Body of pancreas (tissue), 4 donors: ENCODE measurements around the gene TTLL5. TPM values are rescaled to one million over a fixed set of nuclear protein-coding genes. Genes with fewer than 3 reads are reported as not detected.

ENCODE experiments used
- ATAC-seq: fragments of 150-250 bp; one replicate; pipeline ENCODE4 v1.9.1; 2016
- DNase-seq, 4 donors: peaks; one replicate each; pipeline ENCODE4 v3.0.0-alpha.2; 2019
- H3K27ac ChIP-seq, 4 donors: fragments of 200-600 bp; sonication (generic); 1 replicate in 3 of 4; 2 replicates in 1 of 4; pipeline versions ENCODE4 v1.5.1 to v1.6.1; 2016 to 2019; ENCODE audit warnings: mild to moderate bottlenecking in 1 of 4, mixed read lengths in 1 of 4, moderate library complexity in 1 of 4
- H3K27me3 ChIP-seq, 2 donors: fragments of 200-600 bp; sonication (generic); one replicate each; pipeline ENCODE4 v1.6.0; 2016; ENCODE audit warnings: mild to moderate bottlenecking in 1 of 2
- H3K36me3 ChIP-seq, 2 donors: fragments of 200-600 bp; sonication (generic); replicated peaks in 1 of 2; 2 replicates each; pipeline ENCODE4 v1.5.1; 2016; ENCODE audit warnings: low read depth in 2 of 2; ENCODE audit not compliant: insufficient read depth in 1 of 2
- H3K4me1 ChIP-seq: fragments of 200-600 bp; sonication (generic); one replicate; pipeline ENCODE4 v1.6.0; 2016
- H3K4me3 ChIP-seq, 2 donors: fragments of 200-600 bp; sonication (generic); 1 replicate in 1 of 2; 2 replicates in 1 of 2; pipeline ENCODE4 v1.5.1; 2016 to 2019
- H3K9me3 ChIP-seq, 3 donors: fragments of 200-600 bp; sonication (generic); 1 replicate in 2 of 3; 2 replicates in 1 of 3; pipeline ENCODE4 v1.5.1; 2016
- POLR2A ChIP-seq, 3 donors: fragments of 450-650 bp; IDR thresholded peaks; one replicate each; pipeline ENCODE4 v1.6.1; 2016; ENCODE audit warnings: antibody characterized with exemption in 3 of 3, mild to moderate bottlenecking in 2 of 3
- WGBS, 2 donors: methylation state at CpG; one replicate each; pipeline ENCODE4 v1.1.5; 2017; 5-methylcytosine and 5-hydroxymethylcytosine counted together
- intact Hi-C: fragments of 100-400 bp; cut with DNase I; formaldehyde crosslinking; loops from one replicate; pipeline ENCODE4 v1.15.1; 2023
- total RNA-seq, 2 donors: library from RNA; depleted of rRNA; stranded (reverse); fragments of >200 nt; gene quantifications; one replicate each; pipeline ENCODE4 v1.1.0, GENCODE V29; 2016
- TF ChIP-seq, protein P1 (sequence below), 7 experiments: fragments of 450-650 bp in 4 of 7; fragments of 200-600 bp in 3 of 7; sonication (generic) in 3 of 7; IDR thresholded peaks; one replicate each; pipeline ENCODE4 v1.5.1; 2016 to 2019; ENCODE audit warnings: antibody characterized with exemption in 7 of 7

TTLL5 gene
- total RNA-seq, 2 donors from 2014 or later, result 21.0 to 21.8 TPM

- H3K27ac ChIP-seq, result peak overlapping the region; percentile 89 to 97 (median 92)
- peak; percentile 80 to 90 (median 86) for DNase-seq
- no peaks in the 10 kb centered on the region for H3K36me3 ChIP-seq
- ATAC-seq, result peak; percentile 92
- TF ChIP-seq POLR2A (IDR thresholded peaks at IDR 0.05), result peak in 2 of 3 donors; percentile 2 to 31
- TF ChIP-seq, protein P1, sequence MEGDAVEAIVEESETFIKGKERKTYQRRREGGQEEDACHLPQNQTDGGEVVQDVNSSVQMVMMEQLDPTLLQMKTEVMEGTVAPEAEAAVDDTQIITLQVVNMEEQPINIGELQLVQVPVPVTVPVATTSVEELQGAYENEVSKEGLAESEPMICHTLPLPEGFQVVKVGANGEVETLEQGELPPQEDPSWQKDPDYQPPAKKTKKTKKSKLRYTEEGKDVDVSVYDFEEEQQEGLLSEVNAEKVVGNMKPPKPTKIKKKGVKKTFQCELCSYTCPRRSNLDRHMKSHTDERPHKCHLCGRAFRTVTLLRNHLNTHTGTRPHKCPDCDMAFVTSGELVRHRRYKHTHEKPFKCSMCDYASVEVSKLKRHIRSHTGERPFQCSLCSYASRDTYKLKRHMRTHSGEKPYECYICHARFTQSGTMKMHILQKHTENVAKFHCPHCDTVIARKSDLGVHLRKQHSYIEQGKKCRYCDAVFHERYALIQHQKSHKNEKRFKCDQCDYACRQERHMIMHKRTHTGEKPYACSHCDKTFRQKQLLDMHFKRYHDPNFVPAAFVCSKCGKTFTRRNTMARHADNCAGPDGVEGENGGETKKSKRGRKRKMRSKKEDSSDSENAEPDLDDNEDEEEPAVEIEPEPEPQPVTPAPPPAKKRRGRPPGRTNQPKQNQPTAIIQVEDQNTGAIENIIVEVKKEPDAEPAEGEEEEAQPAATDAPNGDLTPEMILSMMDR (IDR thresholded peaks at IDR 0.05), result no peak
- WGBS, 2 donors, result 30 to 34% methylated on average over 3 of the region's 3 CpGs
- intact Hi-C loops, result no loop called here
- no peak overlapping the region for H3K4me3 ChIP-seq
- H3K4me1 ChIP-seq, result peaks cover 31% of the 10 kb centered on the region
- no peaks in the 10 kb centered on the region for H3K9me3 ChIP-seq
- H3K27me3 ChIP-seq, result no peaks in the 10 kb centered on the region
Observed at GRCh38 chr14:75831952-75832351, 170.9 kb downstream of the TTLL5 start.

GRCh38 chr14:75832621-75833297 lies 171.7 kb downstream of the TTLL5 start:
- peak overlapping the region; percentile 89 to 97 (median 92) for H3K27ac ChIP-seq
- no peaks in the 10 kb centered on the region for H3K27me3 ChIP-seq
- intact Hi-C loops, result no loop called here
- no peak for TF ChIP-seq POLR2A (IDR thresholded peaks at IDR 0.05)
- TF ChIP-seq, protein P1 (IDR thresholded peaks at IDR 0.05), result no peak
- H3K9me3 ChIP-seq, result no peaks in the 10 kb centered on the region
- peaks cover 31% of the 10 kb centered on the region for H3K4me1 ChIP-seq
- 30 to 38% methylated on average over 10 of the region's 10 CpGs for WGBS, 2 donors
- H3K4me3 ChIP-seq, result no peak overlapping the region
- H3K36me3 ChIP-seq, result no peaks in the 10 kb centered on the region
- peak; percentile 29 for ATAC-seq
- DNase-seq, result peak; percentile 27 to 49 (median 38)

DNA sequence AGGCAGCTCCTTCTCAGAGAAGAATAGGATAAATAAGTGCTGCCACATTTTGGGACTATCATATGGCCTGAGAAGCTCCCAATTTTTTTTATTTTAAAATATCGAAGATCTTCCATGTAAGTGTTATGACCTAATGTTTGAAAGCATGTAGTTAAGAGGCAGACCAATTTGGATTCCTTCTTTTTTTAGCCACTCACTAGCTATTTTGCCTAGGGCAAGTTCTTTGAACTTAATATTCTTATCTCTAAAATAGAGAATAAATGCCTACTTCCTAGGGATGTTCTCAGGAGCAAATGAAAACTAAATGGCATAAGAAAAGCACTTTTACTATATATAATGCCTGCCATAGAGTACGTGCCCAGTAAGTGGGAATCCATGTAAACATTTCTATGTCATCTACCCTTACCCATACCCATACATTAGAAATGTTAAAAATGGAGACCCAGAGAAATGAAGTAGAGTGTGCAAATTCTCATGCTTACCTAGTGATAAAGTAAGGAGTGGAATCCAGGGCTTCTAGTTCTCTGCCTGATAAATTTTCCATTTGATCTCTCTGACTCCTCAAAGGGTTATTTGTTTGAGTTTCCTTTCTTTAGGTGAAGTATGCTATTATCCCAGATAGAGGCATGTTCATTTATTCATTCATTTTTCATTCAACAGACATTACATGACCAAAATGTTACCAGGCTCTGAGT lies 172.4 kb downstream of the TTLL5 start:
- DNase-seq (no peak), ATAC-seq (no peak)
- Histone ChIP-seq H3K27me3 (no peaks in the 10 kb centered on the region), H3K4me1 (peaks cover 31% of the 10 kb centered on the region), H3K27ac (peak overlapping the region; percentile 89 to 97 (median 92)), H3K36me3 (no peaks in the 10 kb centered on the region), H3K4me3 (no peak overlapping the region), H3K9me3 (no peaks in the 10 kb centered on the region)
- intact Hi-C loops, result no loop called here
- 79 to 83% methylated on average over 2 of the region's 2 CpGs for WGBS, 2 donors
- TF ChIP-seq POLR2A (IDR thresholded peaks at IDR 0.05), result no peak
- TF ChIP-seq, protein P1 (IDR thresholded peaks at IDR 0.05), result no peak

GRCh38 chr14:75835156-75835725 lies 174.2 kb downstream of the TTLL5 start:
- intact Hi-C loops, result no loop called here
- no peak for DNase-seq
- Histone ChIP-seq H3K9me3 (no peaks in the 10 kb centered on the region), H3K4me3 (no peak overlapping the region), H3K4me1 (peaks cover 31% of the 10 kb centered on the region), H3K27ac (no peak overlapping the region), H3K27me3 (no peaks in the 10 kb centered on the region), H3K36me3 (no peaks in the 10 kb centered on the region)
- no peak for TF ChIP-seq POLR2A (IDR thresholded peaks at IDR 0.05)
- ATAC-seq, result no peak

GRCh38 chr14:75835737-75836136 lies 174.7 kb downstream of the TTLL5 start:
- TF ChIP-seq, protein P1 (IDR thresholded peaks at IDR 0.05), result no peak
- no peak for TF ChIP-seq POLR2A (IDR thresholded peaks at IDR 0.05)
- intact Hi-C loops, result no loop called here
- no peaks in the 10 kb centered on the region for H3K9me3 ChIP-seq
- H3K4me3 ChIP-seq, result no peak overlapping the region
- H3K36me3 ChIP-seq, result no peaks in the 10 kb centered on the region
- no peak overlapping the region for H3K27ac ChIP-seq
- peaks cover 29% of the 10 kb centered on the region for H3K4me1 ChIP-seq
- ATAC-seq (no peak), DNase-seq (no peak)
- WGBS, 2 donors, result 96 to 100% methylated on average over 1 of the region's 1 CpG
- H3K27me3 ChIP-seq, result no peaks in the 10 kb centered on the region
